GM23248 (cell line): Measurements from ENCODE around the gene MB. TPM values are rescaled to one million over a fixed set of nuclear protein-coding genes. Genes with fewer than 3 reads are reported as not detected.
A peak's percentile ranks its signal among the peaks of the same experiment; 100 is the strongest.

Source experiments
- DNase-seq: peaks from one replicate; pipeline ENCODE4 v3.0.0-alpha.2; 2015
- H2AFZ ChIP-seq: fragments of 200-600 bp; sonication (generic); 2 replicates; pipeline ENCODE4 v1.6.1; 2016; ENCODE audit warnings: antibody characterized with exemption
- H3F3A ChIP-seq: fragments of 200-600 bp; sonication (generic); 2 replicates; pipeline ENCODE4 v1.6.1; 2016; ENCODE audit warnings: mild to moderate bottlenecking, antibody characterized with exemption, mixed run types; ENCODE audit not compliant: insufficient read depth
- H3K27ac ChIP-seq: fragments of 200-600 bp; sonication (generic); 2 replicates; pipeline ENCODE4 v1.5.1; 2016; ENCODE audit warnings: mild to moderate bottlenecking
- H3K27me3 ChIP-seq: fragments of 200-600 bp; sonication (generic); replicated peaks from 2 replicates; pipeline ENCODE4 v1.6.1; 2016; ENCODE audit warnings: mild to moderate bottlenecking; ENCODE audit not compliant: insufficient read depth
- H3K36me3 ChIP-seq: fragments of 200-600 bp; sonication (generic); 2 replicates; pipeline ENCODE4 v1.6.1; 2016; ENCODE audit warnings: low read depth, mild to moderate bottlenecking
- H3K4me1 ChIP-seq: fragments of 200-600 bp; sonication (generic); 2 replicates; pipeline ENCODE4 v1.6.1; 2016; ENCODE audit warnings: mild to moderate bottlenecking; ENCODE audit not compliant: insufficient read depth
- H3K4me2 ChIP-seq: fragments of 200-600 bp; sonication (generic); one replicate; pipeline ENCODE4 v1.6.1; 2016; ENCODE audit warnings: mild to moderate bottlenecking; ENCODE audit not compliant: unreplicated experiment
- H3K4me3 ChIP-seq: fragments of 200-600 bp; sonication (generic); 2 replicates; pipeline ENCODE4 v1.5.1; 2016; ENCODE audit warnings: mild to moderate bottlenecking
- H3K79me2 ChIP-seq: fragments of 200-600 bp; sonication (generic); 2 replicates; pipeline ENCODE4 v1.6.1; 2016; ENCODE audit warnings: mild to moderate bottlenecking; ENCODE audit not compliant: insufficient read depth
- H3K9ac ChIP-seq: fragments of 200-600 bp; sonication (generic); 2 replicates; pipeline ENCODE4 v1.6.1; 2016; ENCODE audit warnings: mild to moderate bottlenecking
- H3K9me2 ChIP-seq: fragments of 200-600 bp; sonication (generic); 2 replicates; pipeline ENCODE4 v1.6.1; 2016; ENCODE audit warnings: mixed run types, mild to moderate bottlenecking, moderate library complexity; ENCODE audit not compliant: insufficient read depth
- H3K9me3 ChIP-seq: fragments of 200-600 bp; sonication (generic); one replicate; pipeline ENCODE4 v1.6.1; 2017; ENCODE audit warnings: low read depth
- H4K20me1 ChIP-seq: fragments of 200-600 bp; sonication (generic); 2 replicates; pipeline ENCODE4 v1.6.0; 2016; ENCODE audit not compliant: insufficient read depth
- EZH2 ChIP-seq: fragments of 200-600 bp; sonication (generic); IDR thresholded peaks from 2 replicates; pipeline ENCODE4 v1.6.1; 2018; ENCODE audit warnings: antibody characterized with exemption, mild to moderate bottlenecking; ENCODE audit not compliant: insufficient read depth, poor library complexity, severe bottlenecking
- EZH2phosphoT487 ChIP-seq: fragments of 200-600 bp; sonication (generic); IDR thresholded peaks from 2 replicates; pipeline ENCODE4 v1.6.1; 2018; ENCODE audit warnings: antibody characterized with exemption, moderate library complexity, mild to moderate bottlenecking, low read depth; ENCODE audit not compliant: insufficient read depth
- WGBS, 2 experiments: methylation state at CpG; one replicate each; pipeline ENCODE4 v1.1.6; 2015 to 2017; ENCODE audit warnings: low lambda C conversion rate in 2 of 2, low coverage in 1 of 2; ENCODE audit errors: missing lambda C conversion rate in 2 of 2; 5-methylcytosine and 5-hydroxymethylcytosine counted together
- in situ Hi-C: fragments of 300-500 bp; cut with MboI; formaldehyde crosslinking; loops from 2 replicates; pipeline ENCODE4 v1.15.0; 2020
- polyA plus RNA-seq: library from polyadenylated mRNA; unstranded; fragments of >200 nt; fragmentation: Nextera tagmentation; extraction: Ambion mirVana; gene quantifications from 2 replicates; pipeline ENCODE4 v1.2.1, GENCODE V29; 2016
- total RNA-seq: library from RNA; depleted of rRNA; stranded (reverse); fragments of >200 nt; shearing (Covaris generic); gene quantifications from 2 replicates; pipeline ENCODE4 v1.2.3, GENCODE V29; 2014

MB gene
- total and polyA plus RNA-seq, 2 experiments from 2014 or later = not detected

DNA sequence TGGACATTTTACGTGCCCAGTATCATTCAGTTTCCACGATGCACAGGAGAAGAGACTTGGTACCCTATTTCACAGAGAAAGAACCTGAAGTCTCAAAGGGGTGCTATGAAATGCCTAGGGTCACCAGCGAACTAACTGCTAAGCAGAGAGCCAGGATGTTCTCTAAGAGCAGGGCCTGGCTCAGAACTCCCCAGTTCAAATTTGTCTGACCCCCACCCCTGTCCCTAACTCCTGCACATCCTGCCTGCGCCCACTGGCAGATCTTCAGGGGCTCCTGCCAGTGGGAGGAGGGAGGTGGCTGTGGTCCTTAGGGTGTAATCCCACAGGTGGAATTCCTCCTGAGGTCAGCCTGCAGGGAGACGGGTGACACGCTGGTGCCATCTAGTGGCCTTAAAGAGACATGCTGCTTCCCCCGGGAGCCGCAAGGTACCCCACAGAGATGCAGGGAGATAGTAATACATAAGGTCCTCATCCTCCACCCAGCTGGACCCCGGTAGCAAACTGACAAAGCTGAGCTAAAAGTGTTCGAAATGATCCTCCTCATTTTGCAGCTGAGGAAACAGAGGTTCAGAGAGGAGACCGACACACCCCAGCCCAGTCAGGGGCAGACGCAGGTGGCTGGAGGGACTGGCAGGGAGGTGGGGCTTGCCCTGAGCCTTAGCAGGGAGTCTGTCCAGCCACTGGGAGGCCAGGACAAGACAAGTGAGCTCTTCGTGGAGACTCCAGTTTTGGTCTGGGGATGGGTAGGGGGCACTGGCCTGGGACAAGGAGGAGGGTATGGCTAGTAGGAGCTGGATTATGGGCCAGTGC lies 34.1 kb downstream of the MB start:
- no peak overlapping the region for H3K4me2 ChIP-seq
- no peak overlapping the region for H3K27ac ChIP-seq
- H3K4me3 ChIP-seq = no peak overlapping the region
- H3K36me3 ChIP-seq = no peaks in the 10 kb centered on the region
- H3K27me3 ChIP-seq = no peaks in the 10 kb centered on the region
- H3K4me1 ChIP-seq = no peaks in the 10 kb centered on the region
- no peak overlapping the region for H2AFZ ChIP-seq
- 17 to 18% methylated on average over 12 to 13 of the region's 13 CpGs for WGBS, 2 experiments
- H3K9me2 ChIP-seq = no peaks in the 10 kb centered on the region
- H3F3A ChIP-seq = peaks cover 3% of the 10 kb centered on the region; the same call in 1 of the 2 replicates
- in situ Hi-C loops = loop anchor here (5.0 to 10.0 kb wide), 2 partner anchors 151 to 228 kb away; no protein-coding TSS in a partner anchor
- DNase-seq = peak; percentile 70
- no peaks in the 10 kb centered on the region for H3K9me3 ChIP-seq
- H3K9ac ChIP-seq = no peak overlapping the region
- TF ChIP-seq EZH2 = no peak
- TF ChIP-seq EZH2phosphoT487 = no peak
- H4K20me1 ChIP-seq = no peaks in the 10 kb centered on the region
- H3K79me2 ChIP-seq = no peaks in the 10 kb centered on the region

- H3K4me2 ChIP-seq = no peak overlapping the region
- no peak for DNase-seq
- H3K4me1 ChIP-seq = no peaks in the 10 kb centered on the region
- no peak overlapping the region for H3K27ac ChIP-seq
- no peaks in the 10 kb centered on the region for H3K36me3 ChIP-seq
- no peak overlapping the region for H3K9ac ChIP-seq
- H4K20me1 ChIP-seq = no peaks in the 10 kb centered on the region
- in situ Hi-C loops = loop anchor here (5.0 to 10.0 kb wide), 2 partner anchors 150 to 228 kb away; no protein-coding TSS in a partner anchor
- H3K9me2 ChIP-seq = no peaks in the 10 kb centered on the region
- H3F3A ChIP-seq = peaks cover 3% of the 10 kb centered on the region; the same call in 1 of the 2 replicates
- no peak overlapping the region for H2AFZ ChIP-seq
- H3K9me3 ChIP-seq = no peaks in the 10 kb centered on the region
- 81 to 83% methylated on average over 11 of the region's 11 CpGs for WGBS, 2 experiments
- no peak overlapping the region for H3K4me3 ChIP-seq
- no peak for TF ChIP-seq EZH2
- no peak for TF ChIP-seq EZH2phosphoT487
- no peaks in the 10 kb centered on the region for H3K79me2 ChIP-seq
- no peaks in the 10 kb centered on the region for H3K27me3 ChIP-seq
Observed at GRCh38 chr22:35582218-35582860, 34.8 kb downstream of the MB start.

- H3K27me3 ChIP-seq = no peaks in the 10 kb centered on the region
- H3K9me3 ChIP-seq = no peaks in the 10 kb centered on the region
- no peak overlapping the region for H3K4me2 ChIP-seq
- H3K9me2 ChIP-seq = no peaks in the 10 kb centered on the region
- H3K9ac ChIP-seq = no peak overlapping the region
- DNase-seq = no peak
- WGBS, 2 experiments = 96 to 99% methylated on average over 5 of the region's 5 CpGs
- no peaks in the 10 kb centered on the region for H4K20me1 ChIP-seq
- no peak overlapping the region for H3K4me3 ChIP-seq
- no peak for TF ChIP-seq EZH2
- TF ChIP-seq EZH2phosphoT487 = no peak
- H3K27ac ChIP-seq = no peak overlapping the region
- H2AFZ ChIP-seq = no peak overlapping the region
- in situ Hi-C loops = loop anchor here (5.0 to 10.0 kb wide), 2 partner anchors 149 to 226 kb away; no protein-coding TSS in a partner anchor
- H3K79me2 ChIP-seq = no peaks in the 10 kb centered on the region
- H3F3A ChIP-seq = peaks cover 3% of the 10 kb centered on the region; the same call in 1 of the 2 replicates
- no peaks in the 10 kb centered on the region for H3K4me1 ChIP-seq
- H3K36me3 ChIP-seq = no peaks in the 10 kb centered on the region
Observed at GRCh38 chr22:35581023-35581413, 36.1 kb downstream of the MB start.

DNA sequence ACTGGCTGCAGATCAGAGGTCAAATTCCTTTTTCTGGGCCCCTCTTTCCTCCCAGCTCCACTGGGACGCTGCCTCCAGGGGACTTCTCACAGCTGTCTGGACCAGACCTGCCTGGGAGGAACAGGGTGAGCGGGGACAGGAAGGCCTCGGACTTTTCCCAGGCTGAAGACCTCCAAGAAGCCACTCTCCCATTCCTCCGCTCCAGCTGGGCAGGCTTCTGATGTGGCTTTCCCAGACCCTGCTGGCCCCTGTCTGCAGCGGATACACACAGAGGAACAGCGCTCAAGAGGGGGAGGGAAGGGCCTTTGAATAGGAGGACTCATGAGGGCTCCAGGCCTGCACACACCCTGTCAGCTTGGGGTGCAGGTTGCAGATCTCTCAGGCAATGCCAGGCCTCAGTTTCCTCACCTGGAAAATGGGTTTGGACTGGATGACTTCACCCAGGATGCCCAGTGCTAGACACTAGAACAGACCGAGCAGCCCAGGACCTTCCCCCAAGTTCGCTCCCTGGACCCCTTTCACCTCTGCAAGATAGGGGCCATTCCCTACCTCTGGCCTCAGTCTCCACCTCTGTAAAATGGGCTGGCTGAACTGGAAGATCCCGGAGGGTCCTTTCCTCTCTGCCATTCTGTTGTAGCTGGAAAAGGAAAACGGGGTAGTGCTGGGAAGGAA lies 36.6 kb downstream of the MB start:
- no peak for TF ChIP-seq EZH2
- TF ChIP-seq EZH2phosphoT487 = no peak
- peaks cover 3% of the 10 kb centered on the region; the same call in 1 of the 2 replicates for H3F3A ChIP-seq
- 76 to 83% methylated on average over 10 of the region's 10 CpGs for WGBS, 2 experiments
- no peaks in the 10 kb centered on the region for H3K4me1 ChIP-seq
- H3K79me2 ChIP-seq = no peaks in the 10 kb centered on the region
- H4K20me1 ChIP-seq = no peaks in the 10 kb centered on the region
- H3K27ac ChIP-seq = no peak overlapping the region
- H3K9me2 ChIP-seq = no peaks in the 10 kb centered on the region
- DNase-seq = no peak
- no peak overlapping the region for H3K4me2 ChIP-seq
- no peaks in the 10 kb centered on the region for H3K27me3 ChIP-seq
- H3K9me3 ChIP-seq = no peaks in the 10 kb centered on the region
- H3K4me3 ChIP-seq = no peak overlapping the region
- no peak overlapping the region for H2AFZ ChIP-seq
- in situ Hi-C loops = loop anchor here (5.0 to 10.0 kb wide), 2 partner anchors 148 to 226 kb away; no protein-coding TSS in a partner anchor
- no peak overlapping the region for H3K9ac ChIP-seq
- no peaks in the 10 kb centered on the region for H3K36me3 ChIP-seq
